Kidney (tissue), 14 donors: ENCODE measurements around the gene SRP9. TPM values are rescaled to one million over a fixed set of nuclear protein-coding genes. Genes with fewer than 3 reads are reported as not detected.

Experiments
- DNase-seq, 5 donors: peaks; one replicate each; pipeline ENCODE4 v3.0.0-alpha.2; 2013 to 2020
- FAIRE-seq: peaks from 2 replicates; lab custom pipeline; 2012; peaks lifted over from hg19 to GRCh38; lab: Jason Lieb, UNC
- H3K27ac ChIP-seq, 2 donors: one replicate each; pipeline ENCODE4 v1.7.0; 2013; ENCODE audit warnings: low read depth in 2 of 2, low read length in 2 of 2, inconsistent platforms in 1 of 2
- H3K27me3 ChIP-seq: one replicate; pipeline ENCODE4 v1.7.1; 2013; ENCODE audit warnings: low read length, inconsistent platforms; ENCODE audit not compliant: control insufficient read depth, insufficient read depth
- H3K36me3 ChIP-seq, 3 donors: one replicate each; pipeline versions ENCODE4 v1.7.0 to v1.7.1; 2013; ENCODE audit warnings: low read length in 3 of 3, control low read depth in 1 of 3, inconsistent platforms in 1 of 3; ENCODE audit not compliant: insufficient read depth in 3 of 3, control insufficient read depth in 2 of 3
- H3K4me1 ChIP-seq, 3 donors: one replicate each; pipeline versions ENCODE4 v1.7.0 to v1.7.1; 2013; ENCODE audit warnings: low read length in 3 of 3, inconsistent platforms in 1 of 3, low read depth in 1 of 3; ENCODE audit not compliant: control insufficient read depth in 2 of 3, insufficient read depth in 2 of 3
- H3K4me3 ChIP-seq, 3 donors: one replicate each; pipeline versions ENCODE4 v1.7.0 to v1.8.1; 2013; ENCODE audit warnings: low read length in 3 of 3, control low read depth in 1 of 3, inconsistent platforms in 1 of 3
- H3K9ac ChIP-seq, 3 donors: one replicate each; pipeline versions ENCODE4 v1.7.0 to v1.7.1; 2013; ENCODE audit warnings: low read length in 3 of 3, control low read depth in 1 of 3, inconsistent platforms in 1 of 3
- H3K9me3 ChIP-seq, 3 donors: one replicate each; pipeline versions ENCODE4 v1.7.0 to v1.7.1; 2013; ENCODE audit warnings: low read length in 3 of 3, control low read depth in 1 of 3, inconsistent platforms in 1 of 3; ENCODE audit not compliant: control insufficient read depth in 2 of 3, insufficient read depth in 1 of 3
- CTCF ChIP-seq: IDR thresholded peaks from 3 replicates; pipeline ENCODE4 v1.5.1; 2012; ENCODE audit warnings: mild to moderate bottlenecking, moderate library complexity, borderline replicate concordance; ENCODE audit not compliant: insufficient read depth; ENCODE audit errors: extremely low read depth
- intact Hi-C: fragments of 100-400 bp; cut with DNase I; formaldehyde crosslinking; loops from one replicate; pipeline ENCODE4 v1.11.1; 2022
- polyA plus RNA-seq: library from polyadenylated mRNA; stranded (reverse); fragments of 350-450 nt; fragmentation: Illumina TruSeq; extraction: RNeasy Lipid Tissue Mini Kit (QIAGEN cat#74804); gene quantifications from one replicate; pipeline ENCODE4 v1.2.3, GENCODE V29; 2014; ENCODE audit warnings: low read depth, low replicate concordance; ENCODE audit not compliant: insufficient read depth
- total RNA-seq: library from RNA; stranded (reverse); fragmentation: NEBNext Ultra II Directional; extraction: Animal tissue kit (Norgen Biotek cat#: 25700); gene quantifications from one replicate; pipeline ENCODE4 v1.2.1, GENCODE V29; 2021
- donor health status: control.
- donor health status: control.
- donor health status: control.
- donor health status: control.
- donor health status: control.
- donor health status: DM: yes; HTN: yes; CAD: no.
- donor health status: Normal renal cell carcinoma (clear cell type).

Gene SRP9
- total and polyA plus RNA-seq, 2 donors from 2014 or later: 199 to 307 TPM

GRCh38 chr1:225817611-225818061 is 40.0 kb downstream of the SRP9 start:
- peak in 1 of 5 donors; percentile 88 for DNase-seq
- Histone ChIP-seq H3K27ac (peak overlapping the region; percentile 93 to 96), H3K9me3 (no peaks in the 10 kb centered on the region), H3K36me3 (peaks cover 0 to 8% (median 0%) of the 10 kb centered on the region in 3 donors), H3K4me3 (no peak overlapping the region), H3K9ac (peak overlapping the region in 1 of 3 donors; percentile 69), H3K4me1 (peaks cover 0 to 46% (median 41%) of the 10 kb centered on the region in 3 donors), H3K27me3 (no peaks in the 10 kb centered on the region)
- FAIRE-seq: no peak
- no peak for TF ChIP-seq CTCF
- intact Hi-C loops: no loop called here

- peak overlapping the region; percentile 93 to 96 for H3K27ac ChIP-seq
- no peak for TF ChIP-seq CTCF
- no peak for DNase-seq
- FAIRE-seq: no peak
- peaks cover 0 to 40% (median 36%) of the 10 kb centered on the region in 3 donors for H3K4me1 ChIP-seq
- H3K4me3 ChIP-seq: no peak overlapping the region
- H3K9me3 ChIP-seq: no peaks in the 10 kb centered on the region
- intact Hi-C loops: no loop called here
- peaks cover 0 to 11% (median 0%) of the 10 kb centered on the region in 3 donors for H3K36me3 ChIP-seq
- H3K27me3 ChIP-seq: no peaks in the 10 kb centered on the region
- peak overlapping the region in 1 of 3 donors; percentile 69 for H3K9ac ChIP-seq
These were observed 40.6 kb downstream of the SRP9 start for GRCh38 chr1:225818229-225818628.

GRCh38 chr1:225819346-225820192 is 41.9 kb downstream of the SRP9 start:
- no peaks in the 10 kb centered on the region for H3K27me3 ChIP-seq
- peaks cover 0 to 11% (median 0%) of the 10 kb centered on the region in 3 donors for H3K36me3 ChIP-seq
- TF ChIP-seq CTCF: no peak
- FAIRE-seq (no peak), DNase-seq (no peak)
- H3K9me3 ChIP-seq: no peaks in the 10 kb centered on the region
- intact Hi-C loops: no loop called here
- no peak overlapping the region for H3K27ac ChIP-seq
- H3K4me3 ChIP-seq: no peak overlapping the region
- peaks cover 0 to 33% (median 28%) of the 10 kb centered on the region in 3 donors for H3K4me1 ChIP-seq
- H3K9ac ChIP-seq: no peak overlapping the region
